Suprapubic skin (tissue), 4 donors: ENCODE results near the gene NDUFV2. TPM values are rescaled to one million over a fixed set of nuclear protein-coding genes. Genes with fewer than 3 reads are reported as not detected.
A peak's percentile ranks its signal among the peaks of the same experiment; 100 is the strongest.

Source experiments
- DNase-seq, 2 donors: peaks; one replicate each; pipeline ENCODE4 v3.0.0-alpha.2; 2019; ENCODE audit warnings: low spot score in 2 of 2
- H3K27ac ChIP-seq: fragments of 200-600 bp; sonication (generic); one replicate; pipeline ENCODE4 v1.5.1; 2019
- H3K27me3 ChIP-seq: fragments of 200-600 bp; sonication (generic); one replicate; pipeline ENCODE4 v1.5.1; 2019
- H3K36me3 ChIP-seq: fragments of 200-600 bp; sonication (generic); one replicate; pipeline ENCODE4 v1.5.1; 2019
- H3K4me1 ChIP-seq: fragments of 200-600 bp; sonication (generic); one replicate; pipeline ENCODE4 v1.5.1; 2019
- H3K4me3 ChIP-seq: fragments of 200-600 bp; sonication (generic); one replicate; pipeline ENCODE4 v1.5.1; 2019; ENCODE audit warnings: mild to moderate bottlenecking
- H3K9me3 ChIP-seq: fragments of 200-600 bp; sonication (generic); one replicate; pipeline ENCODE4 v1.5.1; 2019
- EP300 ChIP-seq: sonication (generic); formaldehyde crosslinking; IDR thresholded peaks from one replicate; pipeline ENCODE4 v1.6.1; 2017; ENCODE audit warnings: antibody characterized with exemption
- POLR2A ChIP-seq, 2 donors: fragments of 450-650 bp; IDR thresholded peaks; one replicate each; pipeline ENCODE4 v1.6.1; 2017; ENCODE audit warnings: antibody characterized with exemption in 2 of 2, mild to moderate bottlenecking in 2 of 2, moderate library complexity in 2 of 2
- POLR2AphosphoS5 ChIP-seq, 3 donors: sonication (generic); formaldehyde crosslinking; IDR thresholded peaks; one replicate each; pipeline ENCODE4 v1.6.1; 2017; ENCODE audit warnings: antibody characterized with exemption in 3 of 3
- WGBS: methylation state at CpG from one replicate; pipeline ENCODE4 v1.1.5; 2018; 5-methylcytosine and 5-hydroxymethylcytosine counted together
- total RNA-seq, 4 donors: library from RNA; depleted of rRNA; stranded (reverse); fragments of >200 nt; gene quantifications; one replicate each; pipeline ENCODE4 v1.1.0, GENCODE V29; 2016
- TF ChIP-seq, protein P1 (sequence below), 2 donors: fragments of 200-600 bp in 1 of 2; fragments of 450-650 bp in 1 of 2; sonication (generic) in 1 of 2; IDR thresholded peaks; one replicate each; pipeline ENCODE4 v1.5.1; 2016 to 2019; ENCODE audit warnings: antibody characterized with exemption in 2 of 2, mild to moderate bottlenecking in 1 of 2, moderate library complexity in 1 of 2

Gene NDUFV2
- total RNA-seq, 4 donors from 2014 or later, result 107 to 137 (median 124) TPM

- TF ChIP-seq POLR2AphosphoS5 (IDR thresholded peaks at IDR 0.05) (no peak), POLR2A (IDR thresholded peaks at IDR 0.05) (no peak), EP300 (no peak)
- TF ChIP-seq, protein P1, sequence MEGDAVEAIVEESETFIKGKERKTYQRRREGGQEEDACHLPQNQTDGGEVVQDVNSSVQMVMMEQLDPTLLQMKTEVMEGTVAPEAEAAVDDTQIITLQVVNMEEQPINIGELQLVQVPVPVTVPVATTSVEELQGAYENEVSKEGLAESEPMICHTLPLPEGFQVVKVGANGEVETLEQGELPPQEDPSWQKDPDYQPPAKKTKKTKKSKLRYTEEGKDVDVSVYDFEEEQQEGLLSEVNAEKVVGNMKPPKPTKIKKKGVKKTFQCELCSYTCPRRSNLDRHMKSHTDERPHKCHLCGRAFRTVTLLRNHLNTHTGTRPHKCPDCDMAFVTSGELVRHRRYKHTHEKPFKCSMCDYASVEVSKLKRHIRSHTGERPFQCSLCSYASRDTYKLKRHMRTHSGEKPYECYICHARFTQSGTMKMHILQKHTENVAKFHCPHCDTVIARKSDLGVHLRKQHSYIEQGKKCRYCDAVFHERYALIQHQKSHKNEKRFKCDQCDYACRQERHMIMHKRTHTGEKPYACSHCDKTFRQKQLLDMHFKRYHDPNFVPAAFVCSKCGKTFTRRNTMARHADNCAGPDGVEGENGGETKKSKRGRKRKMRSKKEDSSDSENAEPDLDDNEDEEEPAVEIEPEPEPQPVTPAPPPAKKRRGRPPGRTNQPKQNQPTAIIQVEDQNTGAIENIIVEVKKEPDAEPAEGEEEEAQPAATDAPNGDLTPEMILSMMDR (IDR thresholded peaks at IDR 0.05), result no peak
- no peaks in the 10 kb centered on the region for H3K36me3 ChIP-seq
- no peak for DNase-seq
- H3K4me1 ChIP-seq, result peaks cover 79% of the 10 kb centered on the region
- 31% methylated on average over 4 of the region's 4 CpGs for WGBS
- H3K27ac ChIP-seq, result peak overlapping the region; percentile 24
- H3K4me3 ChIP-seq, result peak overlapping the region; percentile 57
- no peaks in the 10 kb centered on the region for H3K27me3 ChIP-seq
- no peaks in the 10 kb centered on the region for H3K9me3 ChIP-seq
These were observed 4.5 kb downstream of the NDUFV2 start for GRCh38 chr18:9106800-9107584.

- no peak for DNase-seq
- H3K27ac ChIP-seq, result no peak overlapping the region
- H3K4me3 ChIP-seq, result no peak overlapping the region
- WGBS, result 93% methylated on average over 2 of the region's 2 CpGs
- H3K9me3 ChIP-seq, result no peaks in the 10 kb centered on the region
- H3K4me1 ChIP-seq, result peaks cover 90% of the 10 kb centered on the region
- no peaks in the 10 kb centered on the region for H3K36me3 ChIP-seq
- TF ChIP-seq EP300 (no peak), POLR2AphosphoS5 (IDR thresholded peaks at IDR 0.05) (no peak), POLR2A (IDR thresholded peaks at IDR 0.05) (no peak)
- TF ChIP-seq, protein P1 (IDR thresholded peaks at IDR 0.05), result no peak
- H3K27me3 ChIP-seq, result no peaks in the 10 kb centered on the region
These were observed 6.4 kb downstream of the NDUFV2 start for GRCh38 chr18:9108911-9109310.

- Histone ChIP-seq H3K4me1 (peaks cover 88% of the 10 kb centered on the region), H3K27ac (peak overlapping the region; percentile 41), H3K36me3 (no peaks in the 10 kb centered on the region), H3K9me3 (no peaks in the 10 kb centered on the region), H3K4me3 (no peak overlapping the region), H3K27me3 (no peaks in the 10 kb centered on the region)
- WGBS, result 35% methylated on average over 4 of the region's 4 CpGs
- TF ChIP-seq POLR2AphosphoS5 (IDR thresholded peaks at IDR 0.05) (no peak), POLR2A (IDR thresholded peaks at IDR 0.05) (no peak), EP300 (no peak)
- TF ChIP-seq, protein P1 (IDR thresholded peaks at IDR 0.05), result no peak
- no peak for DNase-seq
These were observed 7.0 kb downstream of the NDUFV2 start for GRCh38 chr18:9109523-9109922.

DNA sequence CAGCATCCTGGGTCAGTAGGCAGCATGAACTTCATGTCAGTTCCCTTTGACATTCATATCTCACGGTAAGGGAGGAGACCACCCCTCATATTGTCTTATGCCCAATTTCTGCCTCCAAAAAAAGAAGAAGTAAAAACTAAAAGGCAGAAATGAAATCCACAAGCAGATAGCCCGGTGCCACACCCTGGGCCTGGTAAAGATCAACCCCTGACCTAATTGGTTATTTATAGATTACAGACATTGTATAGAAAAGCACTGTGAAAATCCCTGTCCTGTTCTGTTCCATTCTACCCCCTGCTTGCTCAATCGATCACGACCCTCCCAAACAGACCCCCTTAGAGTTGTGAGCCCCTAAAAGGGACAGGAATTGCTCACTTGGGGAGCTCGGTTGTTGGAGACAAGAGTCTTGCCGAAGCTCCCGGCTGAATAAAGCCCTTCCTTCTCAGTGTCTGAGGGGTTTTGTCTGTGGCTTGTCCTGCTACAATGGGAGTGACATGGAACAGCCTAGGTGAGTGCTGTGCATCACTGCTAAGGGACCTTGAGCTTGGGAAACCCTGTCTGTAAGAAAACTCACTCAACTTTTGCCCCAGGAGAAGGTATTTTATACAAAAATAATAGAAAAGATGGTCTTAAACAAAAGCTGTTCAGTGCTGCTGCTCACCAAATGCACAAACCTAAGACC lies 11.1 kb downstream of the NDUFV2 start:
- 74% methylated on average over 7 of the region's 7 CpGs for WGBS
- no peaks in the 10 kb centered on the region for H3K27me3 ChIP-seq
- H3K36me3 ChIP-seq, result no peaks in the 10 kb centered on the region
- H3K9me3 ChIP-seq, result no peaks in the 10 kb centered on the region
- no peak overlapping the region for H3K4me3 ChIP-seq
- TF ChIP-seq EP300, result no peak
- TF ChIP-seq POLR2AphosphoS5 (IDR thresholded peaks at IDR 0.05), result no peak
- TF ChIP-seq, protein P1 (IDR thresholded peaks at IDR 0.05), result no peak
- TF ChIP-seq POLR2A (IDR thresholded peaks at IDR 0.05), result no peak
- H3K4me1 ChIP-seq, result peaks cover 87% of the 10 kb centered on the region
- no peak for DNase-seq
- H3K27ac ChIP-seq, result peak overlapping the region; percentile 36

DNA sequence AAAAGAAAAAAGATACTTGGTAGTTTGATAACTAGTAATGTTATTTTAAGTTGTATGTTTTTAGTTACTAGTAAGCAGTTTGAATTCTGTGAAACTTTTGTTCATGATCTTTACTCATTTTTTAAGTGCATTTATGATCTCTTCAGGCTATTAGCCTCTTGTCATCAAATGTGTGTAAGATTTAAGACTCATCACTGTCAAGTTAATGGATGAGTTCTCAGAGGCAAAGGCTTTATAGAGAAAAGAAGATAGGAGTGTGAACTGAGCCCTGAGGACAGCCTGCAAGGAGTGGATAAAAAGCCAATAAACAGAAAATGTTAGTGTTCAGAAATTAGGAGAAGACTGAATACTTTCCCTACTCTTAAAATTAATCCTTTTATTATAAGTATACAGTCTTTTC lies 13.5 kb downstream of the NDUFV2 start:
- Histone ChIP-seq H3K9me3 (no peaks in the 10 kb centered on the region), H3K27ac (peak overlapping the region; percentile 96), H3K27me3 (no peaks in the 10 kb centered on the region), H3K4me3 (no peak overlapping the region), H3K36me3 (peaks cover 4% of the 10 kb centered on the region), H3K4me1 (peaks cover 89% of the 10 kb centered on the region)
- TF ChIP-seq POLR2AphosphoS5 (IDR thresholded peaks at IDR 0.05) (no peak), POLR2A (IDR thresholded peaks at IDR 0.05) (no peak), EP300 (no peak)
- TF ChIP-seq, protein P1 (IDR thresholded peaks at IDR 0.05), result no peak
- DNase-seq, result no peak
